ENCODE data around the gene RFTN1. TPM values are rescaled to one million over a fixed set of nuclear protein-coding genes. Genes with fewer than 3 reads are reported as not detected.

The RFTN1 gene
- total and polyA plus RNA-seq, 2 experiments from 2014 or later: 3.3 to 7.2 TPM

DNA sequence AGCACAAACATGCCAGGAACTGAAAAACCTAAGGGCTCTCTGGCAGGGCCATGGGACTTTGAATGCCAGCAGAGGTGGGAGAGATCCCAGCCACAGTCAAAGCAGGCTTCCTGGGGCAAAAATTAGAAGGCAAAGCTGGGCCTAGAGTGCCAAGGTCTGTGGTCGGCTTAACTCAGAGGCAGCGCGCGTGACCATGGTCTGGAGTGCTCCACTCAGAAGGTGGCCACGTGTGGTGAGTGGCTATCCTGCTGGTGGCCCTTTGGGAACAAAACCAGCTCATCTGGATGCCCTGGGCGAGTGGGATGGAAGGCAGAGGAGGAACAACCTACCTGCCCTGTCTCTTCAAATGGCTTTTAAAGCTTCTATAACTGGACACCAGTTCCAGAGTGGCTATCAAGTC, 185.4 kb downstream of the RFTN1 start:
- no peak for TF ChIP-seq POLR2AphosphoS5 (IDR thresholded peaks at IDR 0.05; ENCODE audit: low read depth)
- TF ChIP-seq, protein P1, sequence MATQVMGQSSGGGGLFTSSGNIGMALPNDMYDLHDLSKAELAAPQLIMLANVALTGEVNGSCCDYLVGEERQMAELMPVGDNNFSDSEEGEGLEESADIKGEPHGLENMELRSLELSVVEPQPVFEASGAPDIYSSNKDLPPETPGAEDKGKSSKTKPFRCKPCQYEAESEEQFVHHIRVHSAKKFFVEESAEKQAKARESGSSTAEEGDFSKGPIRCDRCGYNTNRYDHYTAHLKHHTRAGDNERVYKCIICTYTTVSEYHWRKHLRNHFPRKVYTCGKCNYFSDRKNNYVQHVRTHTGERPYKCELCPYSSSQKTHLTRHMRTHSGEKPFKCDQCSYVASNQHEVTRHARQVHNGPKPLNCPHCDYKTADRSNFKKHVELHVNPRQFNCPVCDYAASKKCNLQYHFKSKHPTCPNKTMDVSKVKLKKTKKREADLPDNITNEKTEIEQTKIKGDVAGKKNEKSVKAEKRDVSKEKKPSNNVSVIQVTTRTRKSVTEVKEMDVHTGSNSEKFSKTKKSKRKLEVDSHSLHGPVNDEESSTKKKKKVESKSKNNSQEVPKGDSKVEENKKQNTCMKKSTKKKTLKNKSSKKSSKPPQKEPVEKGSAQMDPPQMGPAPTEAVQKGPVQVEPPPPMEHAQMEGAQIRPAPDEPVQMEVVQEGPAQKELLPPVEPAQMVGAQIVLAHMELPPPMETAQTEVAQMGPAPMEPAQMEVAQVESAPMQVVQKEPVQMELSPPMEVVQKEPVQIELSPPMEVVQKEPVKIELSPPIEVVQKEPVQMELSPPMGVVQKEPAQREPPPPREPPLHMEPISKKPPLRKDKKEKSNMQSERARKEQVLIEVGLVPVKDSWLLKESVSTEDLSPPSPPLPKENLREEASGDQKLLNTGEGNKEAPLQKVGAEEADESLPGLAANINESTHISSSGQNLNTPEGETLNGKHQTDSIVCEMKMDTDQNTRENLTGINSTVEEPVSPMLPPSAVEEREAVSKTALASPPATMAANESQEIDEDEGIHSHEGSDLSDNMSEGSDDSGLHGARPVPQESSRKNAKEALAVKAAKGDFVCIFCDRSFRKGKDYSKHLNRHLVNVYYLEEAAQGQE (IDR thresholded peaks at IDR 0.05; ENCODE audit: unreplicated experiment): no peak
- TF ChIP-seq NANOG (IDR thresholded peaks at IDR 0.05; ENCODE audit: borderline replicate concordance): no peak
- Histone ChIP-seq H3K9me2 (ENCODE audit: insufficient read depth) (no peaks in the 10 kb centered on the region), H3F3A (replicated peaks; ENCODE audit: low read depth) (no peaks in the 10 kb centered on the region), H3K79me2 (replicated peaks; ENCODE audit: insufficient read depth) (no peaks in the 10 kb centered on the region), H3K4me3 (no peak overlapping the region), H3K27ac (ENCODE audit: low read depth) (no peak overlapping the region), H2AFZ (no peak overlapping the region), H3K4me1 (ENCODE audit: insufficient read depth) (0 out of 2 replicates have a peak, but pooled peaks cover 6% of the 10 kb centered on the region), H3K36me3 (ENCODE audit: insufficient read depth) (no peaks in the 10 kb centered on the region), H3K4me2 (no peak overlapping the region), H4K20me1 (replicated peaks; ENCODE audit: insufficient read depth) (no peaks in the 10 kb centered on the region; the same call in 1 of the 2 replicates), H3K27me3 (ENCODE audit: insufficient read depth) (no peaks in the 10 kb centered on the region)
- H3K4me3 Mint-ChIP-seq: no peak overlapping the region
- peaks cover 19% of the 10 kb centered on the region for H3K4me1 Mint-ChIP-seq
- H3K27ac Mint-ChIP-seq: no peak overlapping the region
- H3K36me3 Mint-ChIP-seq (ENCODE audit: low read depth): peaks cover 31% of the 10 kb centered on the region
- no peak for DNase-seq (ENCODE audit: low spot score)
- no peaks in the 10 kb centered on the region for H3K27me3 Mint-ChIP-seq (ENCODE audit: insufficient read depth, low read depth, poor library complexity)
- no peak for ATAC-seq
- H3K9me3 Mint-ChIP-seq: peaks cover 10% of the 10 kb centered on the region

DNA sequence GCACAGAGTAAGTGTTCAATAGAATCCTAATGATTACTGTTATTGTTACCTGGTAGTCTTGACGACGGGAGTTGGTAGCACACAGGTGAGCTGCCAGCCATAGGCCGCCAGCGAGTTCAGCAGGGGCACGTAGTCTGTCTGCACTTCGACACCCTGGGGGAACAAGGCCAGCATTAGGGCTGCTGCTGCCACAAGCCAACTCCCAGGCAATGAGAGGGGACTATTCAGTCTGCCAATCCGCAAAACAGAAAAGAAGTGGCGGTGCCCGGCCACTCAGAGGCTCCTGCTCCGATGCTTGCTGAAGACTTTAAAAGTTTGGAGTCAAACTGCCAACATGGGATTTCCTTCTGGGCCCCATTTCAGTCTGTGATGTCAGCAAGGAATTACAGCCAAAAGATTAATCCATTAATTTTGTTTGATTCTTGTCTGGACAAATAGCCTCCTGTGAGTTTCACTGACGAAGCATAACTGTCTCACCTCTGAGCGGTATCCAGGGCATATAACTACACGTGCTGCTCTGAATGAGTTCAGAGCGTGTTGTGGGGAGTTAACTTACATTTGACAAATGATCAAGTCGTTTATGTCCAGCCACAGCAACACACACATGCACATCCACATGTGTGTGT, 186.7 kb downstream of the RFTN1 start:
- no peaks in the 10 kb centered on the region for H3K4me1 ChIP-seq (ENCODE audit: insufficient read depth)
- H3K27ac ChIP-seq (ENCODE audit: low read depth): no peak overlapping the region
- H2AFZ ChIP-seq: no peak overlapping the region
- H3K36me3 ChIP-seq (ENCODE audit: insufficient read depth): no peaks in the 10 kb centered on the region
- H3K27me3 ChIP-seq (ENCODE audit: insufficient read depth): no peaks in the 10 kb centered on the region
- Mint-ChIP-seq H3K27ac (no peak overlapping the region), H3K9me3 (peaks cover 5% of the 10 kb centered on the region; the same call in 2 of the 3 replicates), H3K36me3 (ENCODE audit: low read depth) (peaks cover 23% of the 10 kb centered on the region), H3K4me1 (peaks cover 19% of the 10 kb centered on the region), H3K4me3 (no peak overlapping the region), H3K27me3 (ENCODE audit: insufficient read depth, low read depth, poor library complexity) (peaks cover 2% of the 10 kb centered on the region)
- no peaks in the 10 kb centered on the region for H3K79me2 ChIP-seq (replicated peaks; ENCODE audit: insufficient read depth)
- DNase-seq (ENCODE audit: low spot score) (no peak), ATAC-seq (no peak)
- H3F3A ChIP-seq (replicated peaks; ENCODE audit: low read depth): no peaks in the 10 kb centered on the region
- H3K4me3 ChIP-seq: no peak overlapping the region
- H3K4me2 ChIP-seq: no peak overlapping the region
- no peaks in the 10 kb centered on the region; the same call in 1 of the 2 replicates for H4K20me1 ChIP-seq (replicated peaks; ENCODE audit: insufficient read depth)
- H3K9me2 ChIP-seq (ENCODE audit: insufficient read depth): no peaks in the 10 kb centered on the region
- no peak for TF ChIP-seq JUNB (IDR thresholded peaks at IDR 0.05; ENCODE audit: unreplicated experiment)
- no peak for TF ChIP-seq NANOG (IDR thresholded peaks at IDR 0.05; ENCODE audit: borderline replicate concordance)
- TF ChIP-seq, protein P2, sequence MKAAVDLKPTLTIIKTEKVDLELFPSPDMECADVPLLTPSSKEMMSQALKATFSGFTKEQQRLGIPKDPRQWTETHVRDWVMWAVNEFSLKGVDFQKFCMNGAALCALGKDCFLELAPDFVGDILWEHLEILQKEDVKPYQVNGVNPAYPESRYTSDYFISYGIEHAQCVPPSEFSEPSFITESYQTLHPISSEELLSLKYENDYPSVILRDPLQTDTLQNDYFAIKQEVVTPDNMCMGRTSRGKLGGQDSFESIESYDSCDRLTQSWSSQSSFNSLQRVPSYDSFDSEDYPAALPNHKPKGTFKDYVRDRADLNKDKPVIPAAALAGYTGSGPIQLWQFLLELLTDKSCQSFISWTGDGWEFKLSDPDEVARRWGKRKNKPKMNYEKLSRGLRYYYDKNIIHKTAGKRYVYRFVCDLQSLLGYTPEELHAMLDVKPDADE (IDR thresholded peaks at IDR 0.05): no peak
- TF ChIP-seq ZNF331 (CRISPR knock-in tag; IDR thresholded peaks at IDR 0.05; ENCODE audit: low read depth): no peak
- no peak for TF ChIP-seq CREB1 (CRISPR knock-in tag; IDR thresholded peaks at IDR 0.05; ENCODE audit: low read depth)
- TF ChIP-seq POLR2AphosphoS5 (IDR thresholded peaks at IDR 0.05; ENCODE audit: low read depth): no peak
- TF ChIP-seq, protein P1 (IDR thresholded peaks at IDR 0.05; ENCODE audit: unreplicated experiment): no peak
- no peak for TF ChIP-seq EZH2 (IDR thresholded peaks at IDR 0.05; ENCODE audit: low read depth, unreplicated experiment)
- no peak for TF ChIP-seq EZH2phosphoT487 (IDR thresholded peaks at IDR 0.05; ENCODE audit: unreplicated experiment)
- TF ChIP-seq STAT1 (IDR thresholded peaks at IDR 0.05; ENCODE audit: unreplicated experiment): no peak
- TF ChIP-seq, protein P3, sequence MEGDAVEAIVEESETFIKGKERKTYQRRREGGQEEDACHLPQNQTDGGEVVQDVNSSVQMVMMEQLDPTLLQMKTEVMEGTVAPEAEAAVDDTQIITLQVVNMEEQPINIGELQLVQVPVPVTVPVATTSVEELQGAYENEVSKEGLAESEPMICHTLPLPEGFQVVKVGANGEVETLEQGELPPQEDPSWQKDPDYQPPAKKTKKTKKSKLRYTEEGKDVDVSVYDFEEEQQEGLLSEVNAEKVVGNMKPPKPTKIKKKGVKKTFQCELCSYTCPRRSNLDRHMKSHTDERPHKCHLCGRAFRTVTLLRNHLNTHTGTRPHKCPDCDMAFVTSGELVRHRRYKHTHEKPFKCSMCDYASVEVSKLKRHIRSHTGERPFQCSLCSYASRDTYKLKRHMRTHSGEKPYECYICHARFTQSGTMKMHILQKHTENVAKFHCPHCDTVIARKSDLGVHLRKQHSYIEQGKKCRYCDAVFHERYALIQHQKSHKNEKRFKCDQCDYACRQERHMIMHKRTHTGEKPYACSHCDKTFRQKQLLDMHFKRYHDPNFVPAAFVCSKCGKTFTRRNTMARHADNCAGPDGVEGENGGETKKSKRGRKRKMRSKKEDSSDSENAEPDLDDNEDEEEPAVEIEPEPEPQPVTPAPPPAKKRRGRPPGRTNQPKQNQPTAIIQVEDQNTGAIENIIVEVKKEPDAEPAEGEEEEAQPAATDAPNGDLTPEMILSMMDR (conservative IDR thresholded peaks at IDR 0.05; ENCODE audit: low read depth in 2 of 2): no peak
- TF ChIP-seq ZNF114 (CRISPR knock-in tag; IDR thresholded peaks at IDR 0.05): no peak

Data from GM23338 (cell line).